Activated T-cell treated with anti-CD3 and anti-CD28 coated beads for 4 hours (primary cell): ENCODE results near the gene CRAT.

ENCODE experiments used
- DNase-seq: peaks from one replicate; pipeline ENCODE4 v3.0.0-alpha.2; 2020

CRAT gene

DNA sequence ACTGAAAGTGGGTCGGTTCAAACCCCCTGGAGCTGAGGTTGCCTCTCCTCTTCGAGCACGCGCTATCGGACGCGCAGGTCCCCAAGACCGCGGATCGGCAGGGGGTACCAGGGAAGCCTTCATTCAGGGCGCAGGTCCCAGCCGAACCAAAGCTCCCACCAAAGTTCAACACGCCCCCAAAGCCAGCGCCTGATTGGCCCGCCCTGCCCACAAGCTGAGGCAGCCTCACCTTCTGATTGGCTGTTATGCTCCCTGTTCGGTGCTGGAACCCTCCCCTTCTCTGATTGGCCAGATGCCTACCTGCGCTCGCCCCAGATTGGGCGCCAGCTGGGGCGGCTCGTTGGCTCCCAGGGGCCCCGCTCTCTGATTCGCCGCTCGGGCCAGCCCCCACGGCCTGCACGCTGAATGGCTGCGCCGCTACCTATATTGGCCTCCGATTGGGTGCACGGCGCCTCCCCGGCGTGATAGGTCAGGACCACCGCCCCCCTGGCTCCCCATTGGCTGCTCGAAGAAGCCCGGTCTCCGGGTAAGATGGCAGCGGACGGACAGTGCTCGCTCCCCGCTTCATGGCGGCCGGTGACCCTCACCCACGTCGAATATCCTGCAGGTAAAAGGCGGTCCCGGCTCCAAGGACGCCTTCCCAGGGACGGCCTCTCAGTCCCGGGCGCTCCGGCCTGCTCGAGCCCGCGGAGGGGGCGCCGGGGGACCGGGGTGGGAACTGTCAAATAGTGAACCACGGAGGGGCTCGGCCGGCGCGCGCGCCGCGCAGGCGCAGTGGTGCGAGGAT lies 29.8 kb downstream of the CRAT start, which contains the start of gene DOLPP1:
DOLPP1 (plus strand) TSS at position 511 of the 787 bp plus-strand sequence; CDS start at position 532, 21 bp downstream.
- peak; percentile 95 for DNase-seq

DNA sequence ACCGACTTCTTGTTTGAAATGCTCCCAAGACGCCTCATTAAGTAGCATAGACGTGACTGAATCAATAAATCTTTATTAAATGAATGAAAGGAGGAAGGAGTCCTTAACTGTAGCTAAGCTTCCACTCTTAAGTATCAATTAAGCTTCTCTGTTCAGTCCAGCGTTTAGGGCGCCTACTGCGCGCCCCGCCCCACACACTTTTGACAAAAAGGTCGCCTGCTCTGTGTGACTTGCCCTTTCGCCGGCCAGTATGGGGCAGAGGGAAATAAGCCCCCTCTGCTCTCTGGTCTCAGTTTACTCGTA lies 30.3 kb downstream of the CRAT start:
- DNase-seq, result no peak

DNA sequence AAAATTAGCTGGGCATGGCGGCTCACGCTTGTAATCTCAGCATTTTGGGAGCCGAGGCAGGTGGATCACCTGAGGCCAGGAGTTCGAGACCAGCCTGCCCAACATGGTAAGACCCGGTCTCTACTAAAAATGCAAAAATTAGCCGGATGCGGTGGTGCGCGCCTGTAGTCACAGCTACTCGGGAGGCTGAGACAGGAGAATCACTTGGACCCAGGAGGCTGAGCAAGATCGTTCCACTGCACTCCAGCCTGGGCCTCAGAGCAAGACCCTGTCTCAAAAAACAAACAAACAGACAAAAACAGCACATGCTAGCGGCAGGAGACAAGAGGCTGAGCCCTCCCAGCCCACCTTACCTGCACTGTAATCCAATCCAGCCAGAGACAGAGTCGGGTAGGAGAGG lies 30.8 kb downstream of the CRAT start:
- DNase-seq, result no peak

DNA sequence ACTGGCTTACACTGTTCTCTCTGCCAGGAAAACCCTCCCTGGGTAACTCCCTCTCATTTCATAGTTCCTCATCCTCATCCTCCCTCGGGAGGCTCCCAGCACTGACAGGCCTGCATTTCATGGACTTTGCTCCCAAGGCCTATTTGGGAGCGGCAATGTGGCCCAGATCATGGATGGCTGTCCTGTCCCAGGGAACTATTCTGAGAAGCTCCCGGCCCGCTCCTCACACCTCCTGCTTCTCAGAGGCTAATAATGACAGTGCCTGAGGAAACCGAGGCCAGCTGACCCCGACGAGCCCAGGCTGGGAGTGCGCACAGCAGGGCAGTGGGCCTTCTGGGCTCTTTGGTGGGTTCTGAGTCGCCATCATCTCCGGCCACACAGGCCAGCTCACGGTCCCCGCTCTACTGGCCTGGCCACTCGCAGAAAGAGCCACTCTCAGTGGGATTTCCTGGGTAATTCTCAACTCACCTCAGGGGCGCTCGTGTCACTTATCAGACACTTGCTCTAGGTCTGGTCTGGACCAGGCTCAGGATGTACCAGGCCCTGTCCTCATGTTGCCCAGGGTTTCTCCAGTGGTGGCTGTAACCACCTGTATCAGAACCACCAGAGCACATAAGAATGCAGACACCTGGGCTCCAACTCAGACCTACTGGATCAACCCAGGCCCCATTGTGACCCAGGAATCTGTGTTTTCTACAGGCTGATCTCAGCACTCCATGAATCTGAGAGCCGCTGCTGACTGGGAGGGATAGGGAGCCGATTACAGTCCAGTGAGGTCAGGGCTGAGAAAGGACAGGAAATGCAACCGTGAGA lies 31.7 kb downstream of the CRAT start:
- DNase-seq, result no peak

DNA sequence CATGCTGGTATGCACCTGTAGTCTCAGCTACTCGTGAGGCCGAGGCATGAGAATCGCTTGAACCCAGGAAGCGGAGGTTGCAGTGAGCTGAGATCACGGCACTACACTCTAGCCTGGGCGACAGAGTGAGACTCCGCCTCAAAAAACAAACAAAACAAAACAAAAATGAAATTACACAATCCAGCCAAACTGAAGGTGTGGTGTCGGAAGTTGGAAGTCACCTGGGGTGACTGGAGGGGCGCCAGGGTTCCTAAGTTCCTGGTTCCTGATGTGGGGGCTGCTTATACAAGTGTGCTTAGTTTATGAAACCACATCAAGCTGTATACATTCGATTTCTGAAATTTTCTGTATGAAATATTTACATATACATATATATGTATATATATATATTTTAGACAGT lies 33.4 kb downstream of the CRAT start:
- DNase-seq, result no peak

DNA sequence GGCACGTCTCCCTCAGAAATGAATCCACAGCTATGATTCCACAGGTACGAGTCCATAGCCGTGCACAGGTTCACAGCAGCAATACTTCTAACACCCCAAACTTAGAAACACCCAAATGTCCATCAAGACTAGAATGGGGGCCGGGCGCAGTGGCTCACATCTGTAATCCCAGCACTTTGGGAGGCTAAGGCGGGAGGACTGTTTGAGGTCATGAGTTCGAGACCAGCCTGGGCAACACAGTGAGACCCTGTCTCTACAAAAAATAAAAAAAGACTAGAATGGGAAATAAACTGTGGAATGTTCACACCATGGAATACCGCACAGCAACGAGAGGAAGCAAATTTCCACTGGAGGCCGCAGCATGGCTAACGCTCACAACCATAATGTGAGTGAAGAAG lies 34.0 kb downstream of the CRAT start:
- no peak for DNase-seq

DNA sequence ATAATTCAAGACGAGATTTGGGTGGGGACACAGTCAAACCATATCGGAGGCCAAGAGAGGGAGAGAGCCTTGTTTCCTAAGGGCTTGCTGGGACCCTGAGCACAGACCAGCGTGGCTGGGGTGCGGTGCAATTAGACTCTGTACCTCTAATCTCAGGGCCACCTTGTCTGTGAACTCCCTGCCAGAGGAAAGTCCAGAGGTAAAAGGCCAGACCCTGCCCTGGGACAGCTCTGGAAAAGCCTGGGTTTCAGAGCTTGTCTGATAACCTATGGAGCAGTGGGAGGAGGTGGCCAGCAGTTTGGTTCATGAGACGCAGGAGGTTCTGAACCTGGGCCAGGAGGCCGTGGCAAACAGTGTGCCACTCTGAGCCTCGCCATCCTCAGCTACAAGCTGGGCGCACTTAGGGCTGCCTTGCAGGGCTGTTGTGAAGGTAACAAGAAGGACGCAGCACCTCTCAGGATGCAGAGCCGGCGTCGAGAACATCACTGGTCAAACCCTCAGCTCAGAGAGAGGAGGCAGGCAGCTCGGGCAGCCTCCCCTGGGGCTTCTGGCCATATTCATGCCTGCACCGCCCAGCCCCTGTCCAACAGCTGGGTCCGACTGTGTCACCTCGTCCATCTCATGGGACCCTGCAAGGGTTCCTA lies 34.5 kb downstream of the CRAT start:
- no peak for DNase-seq

DNA sequence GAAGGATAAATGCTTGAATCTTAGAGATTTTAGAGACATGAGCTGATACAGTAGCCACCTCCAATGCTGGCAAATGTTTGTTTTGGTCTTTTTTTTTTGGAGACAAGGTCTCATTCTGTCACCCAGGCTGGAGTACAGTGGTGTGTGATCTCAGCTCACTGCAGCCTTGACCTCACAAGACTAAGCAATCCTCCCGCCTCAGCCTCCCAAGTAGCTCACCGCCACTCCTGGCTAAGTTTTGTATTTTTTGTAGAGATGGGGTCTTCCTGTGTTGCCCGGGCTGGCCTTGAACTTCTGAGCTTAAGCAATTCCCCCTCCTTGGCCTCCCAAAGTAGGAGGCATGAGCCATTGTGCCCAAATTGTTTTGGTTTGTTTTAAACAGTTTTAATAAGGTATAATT lies 36.5 kb downstream of the CRAT start:
- no peak for DNase-seq

DNA sequence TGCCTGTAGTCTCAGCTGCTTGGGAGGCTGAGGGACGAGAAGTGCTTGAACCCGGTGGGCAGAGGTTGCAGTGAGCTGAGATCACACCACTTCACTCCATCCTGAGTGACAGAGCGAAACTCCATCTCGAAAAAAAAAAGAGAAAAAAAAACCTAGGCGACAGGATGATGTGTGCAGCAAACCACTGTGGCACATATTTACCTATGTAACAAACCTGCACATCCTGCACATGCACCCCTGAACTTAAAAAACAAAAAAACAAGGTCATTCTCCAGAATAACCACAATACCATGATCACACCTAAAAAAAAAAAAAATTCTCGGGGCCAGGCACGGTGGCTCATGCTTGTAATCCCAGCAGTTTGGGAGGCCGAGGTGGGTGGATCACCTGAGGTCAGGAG lies 37.2 kb downstream of the CRAT start:
- DNase-seq, result no peak

DNA sequence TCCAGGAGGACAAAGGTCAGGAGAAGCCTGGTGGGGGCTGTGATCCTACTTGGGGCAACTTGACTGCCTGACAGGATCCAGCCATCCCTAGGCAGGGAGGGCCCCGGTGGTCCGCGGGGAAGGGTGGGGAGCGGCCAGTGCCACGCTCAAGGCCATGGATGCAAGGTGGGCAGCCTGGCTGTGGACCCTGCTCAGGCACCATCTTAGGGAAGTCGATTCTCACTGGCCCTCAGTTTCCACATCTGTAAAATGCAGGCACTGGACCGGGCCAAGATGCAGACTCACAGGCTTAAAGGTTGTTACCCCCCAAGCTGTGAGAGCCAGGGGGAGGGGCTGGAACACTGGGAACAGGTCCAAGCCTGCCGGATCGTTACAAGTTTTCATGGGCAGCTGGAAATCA lies 38.4 kb downstream of the CRAT start:
- DNase-seq, result no peak

DNA sequence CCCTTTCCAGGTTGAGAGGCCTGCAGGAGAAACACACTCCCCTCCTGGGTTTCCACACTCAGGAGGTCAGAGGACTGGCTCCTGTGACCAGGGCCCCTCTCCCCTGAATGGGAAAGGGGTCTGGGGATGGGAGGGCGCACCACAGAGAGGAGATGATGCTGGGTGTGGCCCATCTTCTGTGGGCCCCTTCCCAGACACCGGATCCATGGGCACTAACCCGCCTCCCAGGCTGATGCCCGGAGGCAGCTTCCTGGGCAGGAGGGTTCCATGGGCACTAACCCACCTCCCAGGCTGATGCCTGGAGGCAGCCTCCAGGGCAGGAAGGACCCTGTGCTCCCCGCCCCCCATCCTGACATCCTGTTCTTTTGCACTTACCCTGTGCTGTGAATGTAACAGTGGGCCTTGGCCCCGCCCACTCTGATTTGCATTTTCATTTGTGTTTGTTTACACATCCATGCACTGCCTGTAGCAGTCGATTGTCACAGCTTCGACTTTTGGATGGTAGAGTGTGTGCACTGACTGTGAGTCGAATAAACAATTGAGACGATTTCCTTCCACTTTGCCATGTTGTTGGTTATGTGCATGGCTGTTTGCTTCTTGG lies 39.0 kb downstream of the CRAT start:
- no peak for DNase-seq

DNA sequence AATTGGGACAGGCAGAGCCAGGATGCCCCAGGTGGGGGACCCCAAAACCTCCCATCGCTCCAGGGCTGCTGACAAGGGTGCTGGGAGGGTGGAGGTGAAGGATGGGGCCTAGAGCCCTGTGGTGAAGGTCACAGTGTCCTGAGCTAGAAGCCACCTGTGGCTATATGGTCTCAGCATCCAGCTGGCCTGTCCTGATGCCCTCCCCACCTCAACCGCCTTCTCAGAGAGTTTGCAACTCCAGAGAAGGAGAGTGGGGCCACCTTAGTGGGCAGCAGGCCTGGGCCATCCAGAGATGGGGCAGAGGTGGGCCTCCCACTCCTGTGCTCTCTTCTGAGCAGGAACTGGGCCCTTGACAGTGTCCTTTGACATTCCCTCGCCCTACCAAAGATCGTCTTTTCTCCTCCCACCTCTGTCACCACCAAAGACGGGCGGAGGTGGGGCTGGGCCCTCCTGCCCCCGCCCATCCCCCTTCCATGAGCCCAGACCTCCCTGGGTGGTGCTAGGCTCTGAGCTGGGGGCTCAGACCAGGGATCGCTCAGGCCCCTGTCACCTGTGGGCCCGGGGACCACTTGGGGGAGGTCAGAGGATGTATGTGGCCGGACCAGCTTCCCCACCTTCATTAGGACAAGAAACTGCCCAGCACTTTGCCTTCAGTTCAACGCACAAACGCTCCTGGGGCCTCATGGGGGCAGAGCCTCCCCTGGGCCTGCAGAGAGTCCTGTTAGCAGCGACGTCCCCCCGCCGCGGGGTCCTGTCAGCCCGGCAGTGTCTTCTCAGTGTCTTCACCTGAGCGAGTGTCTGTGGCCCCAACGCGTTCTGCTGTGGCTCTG lies 39.7 kb downstream of the CRAT start:
- DNase-seq, result no peak

DNA sequence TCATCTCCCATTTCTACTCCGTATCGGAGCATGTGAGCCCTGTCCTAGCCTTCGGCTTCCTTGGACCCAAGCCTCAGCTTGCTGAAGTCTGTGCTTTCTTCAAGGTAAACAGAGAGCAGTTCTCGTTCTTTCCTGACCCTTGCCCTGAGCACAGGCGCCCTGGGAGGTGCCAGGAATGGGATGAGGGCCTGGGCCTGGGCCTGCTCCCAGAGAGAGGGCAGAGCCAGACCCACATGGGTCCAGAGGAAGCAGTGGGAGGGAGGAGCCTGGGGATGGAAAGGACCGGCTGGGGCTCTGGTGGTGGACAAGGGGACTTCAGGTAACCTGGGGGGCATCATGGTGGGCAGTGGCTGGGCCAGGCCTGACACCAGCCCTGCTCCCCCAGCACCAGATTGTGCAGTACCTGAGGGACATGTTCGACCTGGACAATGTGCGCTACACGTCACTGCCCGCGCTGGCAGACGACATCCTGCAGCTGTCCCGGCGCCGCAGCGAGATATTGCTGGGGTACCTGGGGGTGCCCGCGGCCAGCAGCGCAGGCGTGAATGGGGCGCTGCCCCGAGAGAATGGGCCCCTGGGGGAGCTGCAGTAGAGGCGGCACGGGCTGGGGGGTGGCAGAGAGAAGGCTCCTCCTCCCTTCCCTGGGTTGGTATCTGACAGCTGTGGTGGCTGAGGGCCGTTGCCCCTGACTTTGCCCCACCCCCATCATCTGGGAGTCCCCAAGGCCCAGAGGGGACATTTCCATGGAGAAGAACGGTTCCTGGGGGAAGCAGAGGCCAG lies 40.5 kb downstream of the CRAT start:
- DNase-seq, result no peak

DNA sequence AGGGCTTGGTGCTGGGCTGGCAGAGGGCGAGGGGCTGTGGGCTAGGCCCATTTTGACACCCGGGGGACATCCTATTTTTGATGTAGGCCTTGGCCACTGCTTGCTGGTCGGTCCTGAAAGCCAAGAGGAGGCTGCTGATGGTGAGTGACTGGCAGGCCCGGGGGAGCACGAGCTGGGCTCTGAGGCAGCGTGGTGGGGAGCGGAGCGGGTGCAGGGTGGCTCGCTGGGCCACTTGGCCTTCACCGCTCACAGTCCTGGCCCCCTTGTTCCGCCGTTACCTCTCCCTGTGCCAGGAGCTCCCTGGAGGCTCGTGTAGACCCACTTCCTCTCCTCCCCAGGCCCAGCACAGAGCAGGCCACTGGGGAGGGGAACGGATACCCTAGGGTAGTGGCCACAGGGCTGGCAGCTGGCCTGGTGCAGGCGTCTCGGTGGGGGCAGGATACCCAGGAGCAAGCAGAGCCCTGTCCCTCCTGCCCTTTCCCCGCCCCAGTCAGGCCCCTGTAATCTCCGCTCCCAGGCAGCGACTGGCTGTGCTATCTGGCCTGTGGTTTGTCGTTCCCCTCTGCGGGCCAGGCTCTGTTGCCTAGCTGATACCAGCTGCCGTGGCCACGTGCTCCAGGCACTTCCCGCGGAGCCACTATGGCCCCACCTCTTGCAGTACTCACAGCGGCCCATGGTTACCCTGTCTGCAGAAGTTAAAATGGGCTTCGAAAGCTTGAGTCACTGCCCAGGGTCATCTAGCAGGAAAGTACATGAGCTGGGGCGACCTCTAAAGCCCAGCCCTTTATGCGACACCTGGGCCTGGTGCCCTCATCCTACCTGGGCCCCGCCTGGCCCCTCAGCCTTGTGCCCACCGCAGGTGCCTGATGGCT lies 41.4 kb downstream of the CRAT start:
- DNase-seq, result peak; percentile 22

DNA sequence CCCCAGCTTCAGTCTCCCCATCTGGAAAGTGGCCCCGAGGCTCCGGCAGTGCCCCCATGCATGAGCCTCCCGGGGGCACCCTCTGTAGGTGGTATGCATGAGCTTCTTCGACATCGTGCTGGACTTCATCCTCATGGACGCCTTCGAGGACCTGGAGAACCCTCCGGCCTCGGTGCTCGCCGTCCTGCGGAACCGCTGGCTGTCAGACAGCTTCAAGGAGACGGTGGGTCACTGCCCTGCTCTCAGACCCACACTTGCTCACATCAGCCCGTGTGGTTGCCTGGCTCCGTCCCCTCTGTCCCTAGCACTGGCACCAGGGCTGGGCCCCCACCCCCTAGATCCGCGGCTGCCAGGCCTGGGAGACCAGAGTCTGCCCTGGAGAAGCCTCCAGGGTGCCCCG lies 42.5 kb downstream of the CRAT start:
- DNase-seq, result no peak

DNA sequence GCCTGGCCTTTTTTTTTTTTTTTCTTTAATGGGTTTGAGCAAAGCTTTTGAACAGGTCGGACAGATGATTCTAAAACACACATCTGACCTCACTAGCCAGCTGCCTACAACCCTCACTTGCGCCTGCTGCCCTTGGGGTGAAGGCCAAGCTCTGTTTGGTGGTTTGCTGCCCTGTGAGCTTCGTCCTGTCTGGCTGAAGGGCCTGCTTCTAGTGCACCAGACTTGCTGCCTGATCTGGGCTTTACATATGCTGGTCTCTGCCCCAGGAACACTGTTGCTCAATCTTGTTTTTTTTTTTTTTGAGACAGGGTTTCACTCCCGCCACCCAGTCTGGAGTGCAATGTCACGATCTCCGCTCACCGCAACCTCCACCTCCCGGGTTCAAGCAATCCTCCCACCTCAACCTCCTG lies 46.1 kb downstream of the CRAT start:
- DNase-seq, result no peak

DNA sequence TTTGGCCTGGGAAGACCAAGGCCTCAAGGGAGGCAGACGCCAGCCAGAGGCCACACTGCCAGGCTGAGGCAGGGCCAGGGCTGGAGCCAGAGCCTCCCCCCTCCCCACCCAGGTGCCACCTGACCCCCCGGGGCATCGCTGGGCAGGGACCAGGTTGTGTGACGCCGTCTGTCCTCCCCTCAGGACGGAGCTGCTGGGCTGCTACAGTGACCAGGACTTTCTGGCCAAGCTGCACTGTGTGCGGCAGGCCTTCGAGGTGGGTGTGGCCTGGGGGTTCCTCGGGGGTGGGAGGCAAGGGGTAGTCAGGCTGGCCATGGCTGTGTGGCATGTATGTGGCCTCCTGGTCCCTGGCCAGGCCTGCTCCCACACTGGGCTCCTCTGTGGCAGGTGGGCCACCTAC lies 47.5 kb downstream of the CRAT start:
- no peak for DNase-seq

DNA sequence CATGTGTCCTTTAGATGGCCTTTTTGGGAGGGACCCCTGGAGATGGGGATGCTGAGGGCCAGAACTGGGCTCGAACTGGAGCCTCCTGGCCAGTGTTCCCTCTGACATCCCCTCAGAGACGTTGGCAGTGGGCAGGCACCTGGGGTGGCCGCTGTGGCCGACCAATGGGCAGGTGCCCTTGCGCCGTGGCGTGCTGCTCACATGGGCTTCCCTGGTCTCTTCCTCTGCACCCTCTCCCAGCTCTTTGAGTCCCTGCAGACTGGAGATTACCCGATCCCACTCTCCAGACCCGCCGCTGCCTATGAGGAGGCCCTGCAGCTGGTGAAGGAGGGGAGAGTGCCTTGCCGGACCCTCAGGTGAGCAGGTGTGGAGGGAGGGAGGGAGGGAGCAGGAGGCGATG lies 49.6 kb downstream of the CRAT start:
- DNase-seq, result no peak

DNA sequence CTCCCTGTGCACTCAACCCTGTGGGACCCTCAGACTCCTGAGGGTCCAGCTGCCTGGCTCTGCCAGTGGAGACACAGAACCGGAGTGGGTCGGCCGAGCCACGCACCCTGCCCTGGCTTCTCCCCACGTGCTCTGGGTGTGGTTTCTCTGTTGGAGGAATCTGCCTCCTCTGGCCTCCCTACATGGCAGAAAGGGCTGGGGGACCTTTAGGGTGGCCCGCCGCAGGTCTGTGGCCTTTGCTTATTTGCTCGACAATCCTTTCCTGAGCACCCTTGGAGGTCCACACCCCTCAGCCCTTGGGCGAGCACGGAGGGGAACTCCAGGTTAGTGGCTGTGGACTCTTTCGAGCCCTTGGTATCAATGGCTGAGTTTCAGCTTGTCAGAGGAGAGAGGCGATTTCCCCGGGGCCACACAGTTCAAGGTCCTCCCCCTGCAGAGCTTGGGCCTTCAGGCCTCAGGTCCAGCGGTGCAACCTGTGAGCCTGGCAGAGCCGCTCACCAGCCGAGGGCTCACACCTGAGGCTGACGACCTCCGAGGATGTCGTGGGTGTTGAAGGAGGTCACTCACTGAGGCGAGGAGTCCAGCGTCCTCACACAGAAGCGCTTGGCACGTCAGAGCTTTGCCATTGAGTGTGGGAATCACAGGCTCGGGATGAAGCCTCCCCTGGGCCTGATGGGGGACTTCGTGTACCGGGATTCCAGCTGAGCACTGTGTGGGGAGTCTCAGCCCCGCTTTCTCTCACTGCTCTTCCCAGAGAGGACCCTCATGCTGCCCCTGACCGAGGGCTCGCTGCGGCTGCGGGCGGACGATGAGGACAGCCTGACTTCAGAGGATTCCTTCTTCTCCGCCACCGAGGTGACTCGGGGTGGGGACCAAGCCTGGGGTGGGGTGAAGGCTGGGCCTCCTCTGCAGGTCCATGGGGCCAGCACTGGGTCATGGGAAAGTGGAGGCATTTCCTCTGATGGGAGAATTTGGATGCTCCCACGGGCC lies 50.5 kb downstream of the CRAT start:
- no peak for DNase-seq
